GM21825 (cell line): ENCODE data around the gene XPR1.
"Not testable (repeated sequence)": the region's sequence is repeated elsewhere in the genome, so short reads cannot be mapped to it uniquely, and the experiment has no call there.

Source experiments
- ATAC-seq: cut with Tn5 transposase; IDR thresholded peaks from one replicate; pipeline ENCODE4 v1.9.1; 2021; ENCODE audit warnings: mild to moderate bottlenecking, moderate library complexity; ENCODE audit not compliant: unreplicated experiment

XPR1 gene

DNA sequence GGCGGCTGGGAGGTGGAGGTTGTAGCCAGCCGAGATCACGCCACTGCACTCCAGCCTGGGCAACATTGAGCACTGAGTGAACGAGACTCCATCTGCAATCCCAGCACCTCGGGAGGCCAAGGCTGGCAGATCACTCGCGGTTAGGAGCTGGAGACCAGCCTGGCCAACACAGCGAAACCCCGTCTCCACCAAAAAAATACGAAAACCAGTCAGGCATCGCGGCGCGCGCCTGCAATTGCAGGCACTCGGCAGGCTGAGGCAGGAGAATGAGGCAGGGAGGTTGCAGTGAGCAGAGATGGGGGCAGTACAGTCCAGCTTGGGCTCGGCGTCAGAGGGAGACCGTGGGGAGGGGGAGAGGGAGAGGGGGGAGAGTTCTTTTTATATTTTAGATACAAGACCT is 79.4 kb downstream of the XPR1 start:
- ATAC-seq, result not testable (repeated sequence)

DNA sequence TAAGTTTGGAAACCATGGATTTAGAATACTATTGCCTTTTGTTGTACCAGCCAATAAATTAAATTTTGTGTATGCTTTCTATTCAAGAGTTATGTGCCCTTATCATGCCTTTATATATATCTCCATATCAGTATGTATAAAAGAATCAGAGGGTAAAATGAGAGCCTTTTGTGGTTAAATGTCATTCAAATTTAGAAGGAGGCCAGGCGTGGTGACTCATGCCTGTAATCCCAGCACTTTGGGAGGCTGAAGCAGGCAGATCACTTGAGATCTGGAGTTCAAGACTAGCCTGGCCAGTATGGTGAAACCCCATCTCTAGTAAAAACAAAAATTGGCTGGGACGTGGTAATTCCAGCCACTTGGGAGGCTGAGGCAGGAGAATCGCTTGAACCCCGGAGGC is 88.9 kb downstream of the XPR1 start:
- ATAC-seq, result no peak

DNA sequence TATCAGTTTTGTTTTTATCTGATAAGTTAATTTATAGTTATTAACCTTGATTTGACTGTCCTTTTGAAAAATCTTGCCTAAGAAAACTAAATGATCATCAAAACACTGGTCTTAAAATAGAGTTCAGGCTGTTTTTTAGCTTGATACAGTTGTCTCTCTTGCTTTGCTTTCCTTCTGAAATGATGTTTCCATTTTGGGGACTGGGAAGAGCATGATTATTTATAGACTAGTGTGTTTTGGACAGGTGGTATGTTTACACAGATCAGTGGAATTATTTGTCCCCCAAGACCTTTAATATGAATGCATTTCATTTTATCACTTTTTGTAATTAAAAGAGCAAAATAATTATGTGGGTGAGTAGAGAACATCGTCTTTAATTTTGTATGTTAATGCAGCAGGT is 90.8 kb downstream of the XPR1 start:
- ATAC-seq, result no peak

DNA sequence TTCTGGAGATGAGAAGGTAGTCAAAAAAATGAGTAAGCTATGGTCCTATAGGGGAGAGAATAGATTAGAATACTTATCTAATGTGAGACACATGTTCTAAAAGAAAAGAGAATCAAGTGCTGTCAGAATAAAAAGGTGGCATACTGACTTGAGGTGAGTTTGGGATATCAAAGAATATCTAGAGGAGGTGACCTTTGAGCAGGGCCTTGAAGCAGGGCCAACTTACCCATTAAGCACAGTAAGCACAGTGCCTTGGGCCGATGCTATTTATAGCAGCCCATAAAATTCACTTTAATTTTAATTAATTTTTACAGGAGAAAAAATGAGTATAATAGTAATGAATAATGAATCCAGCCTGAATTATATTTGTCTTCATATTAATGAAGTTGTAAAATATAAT is 92.2 kb downstream of the XPR1 start:
- no peak for ATAC-seq

DNA sequence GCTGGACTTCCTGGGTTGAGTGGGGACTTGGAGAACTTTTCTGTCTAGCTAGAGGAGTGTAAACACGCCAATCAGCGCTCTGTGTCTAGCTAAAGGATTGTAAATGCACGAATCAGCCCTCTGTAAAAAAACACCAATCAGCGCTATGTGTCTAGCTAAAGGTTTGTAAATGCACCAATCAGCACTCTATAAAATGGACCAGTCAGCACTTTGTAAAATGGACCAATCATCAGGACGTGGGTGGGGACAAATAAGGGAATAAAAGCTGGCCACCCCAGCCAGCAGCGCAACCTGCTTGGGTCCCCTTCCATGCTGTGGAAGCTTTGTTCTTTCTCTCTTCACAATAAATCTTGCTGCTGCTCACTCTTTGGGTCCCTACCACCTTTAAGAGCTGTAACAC is 94.2 kb downstream of the XPR1 start:
- not testable (repeated sequence) for ATAC-seq

DNA sequence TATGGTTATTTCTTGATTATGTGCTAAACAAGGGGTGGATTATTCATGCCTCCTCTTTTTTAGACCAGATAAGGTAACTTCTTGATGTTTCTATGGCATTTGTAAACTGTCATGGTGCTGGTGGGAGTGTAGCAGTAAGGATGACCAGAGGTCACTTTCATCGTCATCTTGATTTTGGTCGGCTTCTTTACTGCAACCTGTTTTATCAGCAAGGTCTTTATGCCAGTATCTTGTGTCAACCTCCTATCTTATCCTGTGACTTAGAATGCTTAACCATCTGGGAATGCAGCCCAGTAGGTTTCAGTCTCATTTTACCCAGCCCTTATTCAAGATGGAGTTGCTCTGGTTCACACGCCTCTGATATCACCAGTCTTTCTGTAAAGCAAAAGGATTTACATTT is 95.9 kb downstream of the XPR1 start:
- ATAC-seq, result not testable (repeated sequence)

DNA sequence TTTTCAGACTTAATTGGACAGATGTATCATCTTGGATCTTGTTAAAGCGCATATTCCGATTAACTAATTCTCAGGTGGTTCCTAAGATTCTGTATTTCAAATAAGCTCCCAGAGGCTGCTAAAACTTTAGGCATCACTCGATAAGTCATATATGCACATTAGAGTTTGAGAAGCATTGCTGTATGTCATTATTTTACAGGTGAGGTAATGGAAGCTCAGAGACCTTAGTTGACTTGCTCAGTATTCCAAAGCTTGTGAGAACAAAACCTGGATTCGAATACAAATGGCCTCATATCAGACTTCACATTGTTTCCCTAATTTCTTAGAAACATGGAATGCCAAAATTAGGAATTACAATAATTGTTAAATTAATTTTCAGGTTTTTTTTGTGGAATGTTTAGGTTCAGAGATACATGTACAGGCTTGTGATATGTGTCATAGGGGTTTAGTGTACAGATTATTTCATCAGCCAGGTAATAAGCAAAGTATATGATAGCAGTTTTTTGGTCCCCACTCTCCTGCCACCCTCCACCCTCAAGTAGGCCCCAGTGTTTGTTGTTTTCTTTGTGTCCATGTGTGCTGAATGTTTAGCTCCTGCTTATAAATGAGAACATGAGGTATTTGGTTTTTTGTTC is 96.8 kb downstream of the XPR1 start:
- no peak for ATAC-seq

DNA sequence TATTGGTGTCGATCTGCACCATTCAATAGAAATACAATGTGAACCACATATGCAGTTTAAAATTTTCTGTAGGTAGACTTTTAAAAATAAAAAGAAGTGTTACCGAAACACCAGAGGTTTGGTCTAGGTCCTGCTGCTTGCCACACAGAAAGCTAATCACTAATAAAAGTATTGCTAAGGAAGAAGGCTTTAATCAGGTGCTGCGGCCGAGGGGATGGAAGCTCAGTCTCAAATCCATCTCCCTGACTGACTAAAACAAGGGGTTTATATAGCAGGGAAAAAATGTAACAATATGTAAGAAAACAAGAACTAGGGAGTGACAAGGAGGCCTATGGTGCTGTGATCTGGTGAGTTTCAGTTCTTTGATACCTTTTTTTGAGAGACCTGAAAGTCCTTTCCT is 99.3 kb downstream of the XPR1 start:
- no peak for ATAC-seq

DNA sequence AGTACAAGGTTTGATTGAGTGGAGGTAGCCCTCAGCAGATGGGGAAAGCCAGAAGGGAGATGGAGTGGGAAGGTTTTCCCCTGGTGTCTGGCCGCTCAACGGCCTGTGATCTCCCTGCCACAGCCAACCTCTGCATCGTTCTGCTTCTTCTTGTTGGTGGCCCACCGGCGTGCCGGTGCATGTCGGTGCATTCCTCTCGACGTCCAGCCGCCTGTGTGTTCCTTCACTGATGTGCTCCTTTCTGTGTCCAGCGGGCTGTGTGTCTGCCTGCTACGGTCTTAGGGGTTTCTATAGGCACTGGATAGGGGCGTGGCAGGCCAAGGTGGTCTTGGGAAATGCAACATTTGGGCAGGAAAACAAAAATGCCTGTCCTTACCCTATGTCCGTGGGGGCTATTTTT is 101.0 kb downstream of the XPR1 start:
- ATAC-seq, result no peak

DNA sequence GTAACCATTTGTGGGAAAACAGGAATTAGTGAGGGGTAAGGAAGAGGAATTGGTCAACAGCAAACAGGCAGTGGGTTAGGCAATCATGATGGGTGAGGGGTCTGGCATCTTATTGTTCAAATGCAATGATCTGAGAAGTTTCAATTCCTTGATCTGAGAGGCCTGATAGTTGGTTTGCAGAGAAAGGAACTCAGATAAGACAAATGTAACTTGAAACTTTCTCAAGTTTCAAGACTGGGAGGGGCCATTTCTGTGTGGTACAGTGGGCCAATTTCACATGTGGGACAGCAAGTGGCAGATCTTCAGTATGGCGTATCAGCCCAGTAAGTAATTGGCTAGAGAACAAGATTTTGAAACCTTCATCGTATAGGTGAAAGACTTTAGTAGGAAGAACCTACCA is 102.5 kb downstream of the XPR1 start:
- ATAC-seq, result no peak

DNA sequence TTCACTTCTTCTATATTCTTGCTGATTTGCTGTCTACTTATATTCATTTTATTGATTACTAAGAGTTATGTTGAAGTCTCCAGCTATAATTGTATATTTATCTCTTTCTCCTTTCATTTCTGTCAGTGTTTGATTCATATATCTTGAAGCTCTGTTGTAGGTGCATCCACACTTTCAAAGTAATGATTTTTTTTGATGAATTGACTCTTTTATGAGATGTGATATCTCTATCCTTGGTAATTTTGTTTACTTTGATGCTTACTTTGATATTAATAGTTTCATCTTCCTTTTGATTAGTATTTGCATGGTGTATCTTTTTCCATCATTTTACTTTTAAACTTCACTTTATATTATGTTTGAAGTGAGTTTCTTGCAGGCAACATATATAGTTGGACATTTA is 110.8 kb downstream of the XPR1 start:
- no peak for ATAC-seq

DNA sequence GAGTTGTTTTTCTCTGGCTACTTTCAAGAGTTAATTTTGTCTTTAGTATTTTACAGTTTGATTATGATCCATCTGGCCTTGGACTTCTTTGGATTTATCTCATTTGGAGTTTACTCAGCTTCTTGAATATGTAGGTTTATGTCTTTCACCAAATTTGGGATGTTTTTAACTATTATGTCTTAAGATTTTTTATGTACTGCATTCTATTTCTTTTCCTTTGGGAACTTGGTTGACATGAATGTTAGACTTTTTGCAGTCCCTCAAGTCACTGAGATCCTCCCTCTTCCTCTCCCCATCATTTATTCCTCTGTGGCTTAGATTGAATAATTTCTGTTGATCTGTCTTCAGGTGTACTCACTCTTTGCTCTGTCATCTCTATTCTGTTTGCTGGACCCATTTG is 112.0 kb downstream of the XPR1 start:
- no peak for ATAC-seq

DNA sequence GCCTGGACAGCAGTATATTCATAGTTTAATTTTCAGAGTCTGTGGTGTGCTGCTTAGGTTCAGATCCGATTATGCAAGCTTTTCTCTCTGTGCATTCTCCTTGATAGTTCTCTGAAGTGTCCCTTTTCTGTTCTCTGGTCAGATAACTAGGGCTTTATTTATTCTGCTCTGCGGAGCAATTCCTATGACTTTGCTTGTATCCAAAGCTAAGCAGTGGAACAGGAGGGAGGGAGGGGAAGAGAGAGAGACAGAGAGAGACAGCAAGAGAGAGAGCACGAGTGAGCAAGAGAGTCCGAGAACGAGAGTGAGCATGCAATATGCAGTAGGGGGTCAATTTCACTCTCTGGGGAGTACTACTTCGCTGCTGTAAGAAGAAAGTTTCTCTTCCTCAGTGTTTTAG is 113.3 kb downstream of the XPR1 start:
- no peak for ATAC-seq

DNA sequence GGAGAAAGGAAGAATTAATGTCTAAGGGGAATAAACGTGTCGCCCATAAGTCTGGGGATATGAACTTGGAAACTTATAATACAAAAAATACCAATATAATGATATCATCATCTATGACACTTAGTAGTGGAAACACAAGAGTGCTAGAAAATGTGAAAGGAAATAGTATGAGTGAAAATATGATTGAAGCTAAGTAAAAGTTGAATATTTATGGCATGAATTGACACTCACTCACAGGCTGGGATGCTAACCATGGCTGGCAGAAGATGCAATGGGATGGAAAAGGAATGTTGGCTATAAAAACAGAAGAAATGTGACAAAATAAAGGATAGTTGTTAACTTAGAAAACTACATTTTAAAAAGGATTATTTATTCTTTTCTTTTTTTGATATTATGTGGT is 120.1 kb downstream of the XPR1 start:
- ATAC-seq, result no peak

DNA sequence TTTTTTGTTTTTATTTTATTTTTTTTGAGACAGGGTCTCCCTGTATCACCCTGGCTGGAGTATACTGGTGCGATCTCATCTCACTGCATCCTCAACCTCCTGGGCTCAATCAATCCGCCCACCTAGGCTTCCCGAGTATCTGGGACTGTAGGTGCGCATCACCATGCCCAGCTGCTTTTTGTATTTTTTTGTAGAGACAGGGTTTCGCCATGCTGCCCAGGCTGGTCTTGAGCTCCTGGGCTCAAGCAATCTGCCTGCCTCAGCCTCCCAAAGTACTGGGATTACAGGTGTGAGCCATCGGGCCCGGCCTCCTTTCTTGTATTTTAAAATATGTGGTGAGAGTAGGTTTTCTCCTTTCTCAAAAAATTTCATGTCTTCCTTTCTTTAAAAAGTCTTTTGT is 122.6 kb downstream of the XPR1 start:
- ATAC-seq, result no peak

DNA sequence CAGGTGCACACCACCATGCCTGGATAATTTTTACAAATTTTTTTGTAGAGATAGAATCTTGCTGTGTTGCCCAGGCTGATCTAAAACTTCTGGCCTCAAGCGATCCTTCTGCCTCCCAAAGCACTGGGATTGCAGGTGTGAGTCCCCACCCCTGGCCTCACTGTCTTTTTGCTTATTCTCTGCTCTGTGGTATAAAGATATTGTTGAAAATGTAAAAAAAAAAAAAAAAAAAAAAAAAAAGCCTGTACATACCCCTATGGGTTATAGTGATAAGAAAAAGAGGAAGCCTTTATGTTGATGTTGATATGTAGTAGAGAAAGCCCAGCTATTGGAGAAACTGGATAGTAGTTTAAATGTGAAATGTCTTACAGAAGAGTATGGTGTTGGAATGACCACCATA is 125.8 kb downstream of the XPR1 start:
- no peak for ATAC-seq

DNA sequence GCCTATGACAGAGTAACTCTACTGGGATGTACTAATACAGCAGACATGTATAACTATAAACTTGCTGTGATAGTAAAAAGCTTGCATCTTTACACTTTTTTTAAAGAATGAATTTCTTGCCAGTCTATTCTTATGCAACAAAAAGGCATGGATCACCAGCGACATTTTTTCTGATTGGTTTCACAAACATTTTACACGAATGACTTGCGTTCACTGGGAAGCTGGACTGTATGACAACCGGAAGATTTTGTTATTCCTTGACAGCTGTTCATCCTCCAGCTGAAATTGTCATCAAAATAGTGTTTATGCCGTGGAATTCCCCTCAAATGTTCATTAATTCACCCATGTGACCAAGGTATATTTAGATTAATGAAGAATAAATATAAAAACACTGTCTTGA is 131.0 kb downstream of the XPR1 start:
- ATAC-seq, result no peak

DNA sequence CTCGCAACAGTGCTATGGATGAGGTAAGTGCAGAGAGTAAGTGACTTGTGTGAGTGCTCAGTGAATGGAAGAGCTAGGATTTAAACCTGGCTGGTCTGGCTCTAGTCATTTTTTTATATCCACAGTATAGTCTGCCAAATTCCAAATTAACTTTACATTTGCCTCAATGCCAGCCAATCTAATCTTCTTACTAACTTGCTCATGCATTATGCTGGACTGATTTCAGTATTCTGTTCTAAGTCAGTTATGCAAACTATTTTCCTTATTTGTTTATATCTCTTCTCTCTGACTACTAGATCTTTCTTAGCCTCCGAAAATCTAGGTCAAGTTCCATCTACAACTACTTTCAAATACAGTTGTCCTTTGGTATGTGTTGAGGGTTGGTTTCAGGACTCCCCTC is 133.3 kb downstream of the XPR1 start:
- ATAC-seq, result no peak

DNA sequence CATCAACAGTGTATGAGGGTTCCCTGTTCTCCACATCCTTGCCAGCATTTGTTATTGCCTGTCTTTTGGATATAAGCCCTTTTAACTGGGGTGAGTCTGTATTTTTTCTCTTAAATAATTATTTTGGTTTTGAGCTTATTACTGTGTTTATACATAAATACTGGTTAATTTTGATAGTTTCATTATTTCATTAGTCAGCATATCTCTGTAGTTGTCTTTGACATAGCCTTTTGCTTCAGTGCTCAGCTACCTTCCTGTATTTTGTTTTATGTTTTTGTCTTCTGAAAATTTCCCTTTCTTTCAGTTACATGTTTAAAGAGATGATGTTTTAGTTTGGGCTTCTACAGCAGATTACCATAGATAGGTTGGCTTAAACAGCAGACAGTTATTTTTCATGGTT is 138.1 kb downstream of the XPR1 start:
- ATAC-seq, result no peak

DNA sequence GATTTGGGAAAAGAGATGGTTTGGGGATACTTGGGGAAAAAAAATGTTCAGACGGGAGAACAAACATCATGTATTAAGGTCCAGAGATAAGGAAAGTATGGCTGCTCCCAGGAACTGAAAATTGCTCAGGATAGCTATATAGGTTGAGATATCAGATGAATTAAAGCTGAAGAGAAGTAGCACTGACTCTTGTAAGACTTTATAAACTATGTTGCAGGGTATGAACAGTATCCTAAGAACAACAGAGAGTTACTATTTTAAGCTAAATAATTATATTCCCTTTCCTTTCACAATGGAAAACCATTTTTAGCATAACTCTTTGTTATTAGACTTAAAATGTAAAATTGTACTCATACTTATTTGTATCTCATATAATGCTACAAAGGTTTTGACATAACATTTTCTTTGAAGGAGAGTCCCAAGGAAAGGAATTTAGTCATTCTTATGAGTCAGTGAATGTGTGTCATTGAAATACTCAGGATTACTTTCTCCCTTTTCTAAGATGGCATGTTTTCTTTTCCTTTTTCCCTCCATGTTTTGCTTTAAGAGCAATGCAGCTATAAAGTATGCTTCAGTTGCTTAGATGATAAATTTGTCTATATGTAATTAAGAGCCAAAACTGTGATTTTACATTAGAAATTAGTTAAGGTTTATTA is 141.5 kb downstream of the XPR1 start:
- ATAC-seq, result no peak

DNA sequence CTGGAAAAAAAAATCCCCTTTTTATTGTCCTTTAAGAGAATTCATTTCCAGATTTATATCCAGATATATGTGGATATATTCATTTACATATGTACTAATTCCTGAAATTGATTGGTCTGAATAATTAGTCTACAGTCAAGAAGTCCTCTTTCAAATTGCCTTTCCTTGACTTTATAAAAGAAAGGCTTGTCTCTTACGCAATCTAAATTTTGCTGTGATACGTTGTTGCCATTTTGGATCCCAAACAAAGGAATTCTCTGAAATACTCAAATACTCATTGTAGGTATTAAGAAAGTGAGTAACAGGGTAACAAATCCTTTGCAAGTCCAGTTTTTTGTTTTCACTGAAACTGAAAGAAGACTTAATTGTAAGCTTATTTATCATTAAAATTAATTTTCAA is 144.0 kb downstream of the XPR1 start:
- no peak for ATAC-seq

DNA sequence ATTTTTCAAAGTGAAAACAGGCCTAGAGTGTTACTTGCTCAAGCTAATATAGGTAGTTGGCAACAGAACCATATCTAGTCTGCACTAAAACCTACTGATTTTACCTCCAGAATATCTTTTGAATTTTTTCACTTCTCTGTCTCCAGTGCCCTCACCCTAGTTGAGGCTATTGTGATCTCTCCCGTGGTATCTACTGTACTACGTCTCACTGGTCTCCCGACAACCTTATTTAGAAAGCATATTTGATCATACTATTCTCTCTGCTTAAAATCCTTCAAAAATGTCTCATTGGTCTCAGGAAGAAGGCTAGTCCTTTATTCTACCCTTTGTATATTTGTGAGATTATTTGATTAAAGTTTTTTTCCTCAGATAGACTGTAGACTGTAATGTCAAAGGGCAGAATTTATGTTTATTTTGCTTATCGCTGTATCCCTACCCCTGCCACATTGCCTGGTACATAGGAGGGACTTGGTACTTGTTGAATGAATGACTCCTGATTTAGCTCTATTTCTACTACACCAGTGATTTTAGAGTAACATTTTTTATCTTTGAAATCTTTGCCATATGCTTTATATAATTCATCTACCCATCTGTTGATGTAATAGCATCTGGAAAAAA is 145.4 kb downstream of the XPR1 start:
- ATAC-seq, result no peak
